ENCODE measurements around the gene ZNF432. TPM values are rescaled to one million over a fixed set of nuclear protein-coding genes. Genes with fewer than 3 reads are reported as not detected.

ZNF432 gene
- total and polyA plus RNA-seq, 2 of the 13 experiments (the other 11 are each of a cell fraction or from before 2014, with no cell fraction given) = 4.1 to 8.7 TPM

DNA sequence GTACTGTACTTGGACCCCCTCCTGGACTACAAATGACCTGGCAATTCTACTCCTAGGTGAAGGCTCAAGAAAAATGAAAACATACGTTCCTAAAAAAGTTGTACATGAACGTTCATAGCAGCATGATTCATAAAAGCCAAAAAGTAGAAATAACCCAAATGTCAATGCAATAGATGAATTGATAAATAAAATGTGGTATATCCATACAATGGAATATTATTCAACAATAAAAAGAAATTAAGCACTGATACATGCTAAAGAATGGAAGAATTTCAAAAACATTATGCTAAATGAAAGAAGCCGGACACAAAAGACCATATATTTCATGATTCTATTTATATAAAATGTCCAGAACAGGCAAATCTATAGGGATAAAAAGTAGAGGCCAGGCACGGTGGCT lies 9.5 kb downstream of the ZNF432 start:
- in situ Hi-C loops (cut with HindIII; ENCODE audit: extremely low pct_ligation_motif_present, low pct_unique_long_range_greater_than_20kb) = no loop called here
- no peaks in the 10 kb centered on the region for H3K27me3 ChIP-seq (ENCODE audit: control insufficient read depth in 1 of 2, insufficient read depth in 2 of 2, low read length in 2 of 2)
- H3K4me2 ChIP-seq (ENCODE audit: low read depth, low read length) = no peak overlapping the region
- DNase-seq (ENCODE audit: low spot score) (no peak), ATAC-seq (no peak), FAIRE-seq (no peak)
- TF ChIP-seq BORCS8-MEF2B (CRISPR knock-in tag; IDR thresholded peaks at IDR 0.05) = no peak
- no peak for TF ChIP-seq GPBP1L1 (CRISPR knock-in tag; IDR thresholded peaks at IDR 0.05)
- peaks cover 28 to 68% of the 10 kb centered on the region in 2 experiments for H3K36me3 ChIP-seq (replicated peaks in 1 of 2; ENCODE audit: control insufficient read depth in 1 of 2, insufficient read depth in 2 of 2, low read length in 2 of 2)
- no peak overlapping the region for H3K4me3 ChIP-seq (replicated peaks in 1 of 3; ENCODE audit: insufficient read depth in 1 of 3, low read depth in 2 of 3, low read length in 3 of 3)
- H3K27ac ChIP-seq (ENCODE audit: extremely low read length, insufficient read depth, low read length) = no peak overlapping the region
- no peaks in the 10 kb centered on the region for H3K4me1 ChIP-seq (ENCODE audit: insufficient read depth, low read length)
- H4K20me1 ChIP-seq (ENCODE audit: insufficient read depth, low read length) = no peaks in the 10 kb centered on the region
- no peaks in the 10 kb centered on the region for H3K79me2 ChIP-seq (ENCODE audit: insufficient read depth, low read length)
- ChIA-PET CTCF (ENCODE audit: low intra/inter-chr PET ratio, low total read pairs) (no interaction called here), POLR2A (no interaction called here)
- peaks cover 28% of the 10 kb centered on the region for H3K9me3 ChIP-seq (ENCODE audit: low read length)
- no TSS peak for BruUV-seq (replicated peaks)
- H3K9ac ChIP-seq (ENCODE audit: insufficient read depth, low read depth, low read length) = no peak overlapping the region
- 96% methylated on average over 4 of the region's 4 CpGs for WGBS (ENCODE audit: low lambda C conversion rate)
- intact Hi-C loops (cut with micrococcal nuclease; ENCODE audit: unreplicated experiment) = no loop called here
- H2AFZ ChIP-seq (ENCODE audit: low read length) = no peak overlapping the region

DNA sequence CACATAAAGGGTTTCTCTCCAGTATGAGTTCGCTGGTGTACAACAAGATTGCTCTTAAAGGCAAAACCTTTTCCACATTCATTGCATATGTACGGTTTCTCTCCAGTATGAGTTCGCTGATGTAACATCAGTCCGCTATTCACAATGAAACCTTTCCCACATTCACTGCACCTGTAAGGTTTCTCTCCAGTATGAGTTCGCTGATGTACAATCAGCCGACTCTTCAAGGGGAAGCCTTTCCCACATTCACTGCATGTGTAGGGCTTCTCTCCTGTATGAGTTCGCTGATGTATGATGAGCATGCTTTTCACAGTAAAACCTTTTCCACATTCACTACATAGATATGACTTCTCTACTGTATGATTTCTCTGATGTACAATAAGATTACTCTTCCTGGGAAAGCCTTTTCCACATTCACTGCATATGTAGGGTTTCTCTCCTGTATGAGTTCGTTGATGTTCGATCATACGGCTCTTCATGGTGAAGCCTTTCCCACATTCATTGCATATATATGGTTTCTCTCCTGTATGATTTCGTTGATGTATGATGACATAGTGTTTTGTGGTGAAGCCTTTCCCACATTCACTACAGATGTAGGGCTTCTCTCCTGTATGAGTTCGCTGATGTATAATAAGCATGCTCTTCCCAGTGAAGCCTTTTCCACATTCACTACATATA lies 14.4 kb downstream of the ZNF432 start:
- in situ Hi-C loops (cut with HindIII; ENCODE audit: extremely low pct_ligation_motif_present, low pct_unique_long_range_greater_than_20kb) = no loop called here
- POLR2A ChIA-PET = no interaction called here
- TF ChIP-seq KMT2B (CRISPR knock-in tag; IDR thresholded peaks at IDR 0.05) (no peak), ZNF180 (CRISPR knock-in tag; IDR thresholded peaks at IDR 0.05; ENCODE audit: borderline replicate concordance, low read depth) (no peak), MAZ (IDR thresholded peaks at IDR 0.05; ENCODE audit: borderline replicate concordance, low read depth, low read length) (no peak), MAZ (CRISPR knock-in tag; IDR thresholded peaks at IDR 0.05; ENCODE audit: low read depth) (no peak), ETV6 (CRISPR knock-in tag; conservative IDR thresholded peaks at IDR 0.05) (no peak), ZNF282 (IDR thresholded peaks at IDR 0.05; ENCODE audit: partially characterized antibody) (no peak), IRF2 (CRISPR knock-in tag; IDR thresholded peaks at IDR 0.05) (no peak), ZBTB8A (CRISPR knock-in tag; IDR thresholded peaks at IDR 0.05; ENCODE audit: borderline replicate concordance, low read depth) (no peak), MAFK (conservative IDR thresholded peaks at IDR 0.05 in 1 of 2, IDR thresholded peaks at IDR 0.05 in 1 of 2; ENCODE audit: low read length in 2 of 2) (no peak), ASH2L (IDR thresholded peaks at IDR 0.05; ENCODE audit: insufficient read length, low read depth, low read length) (no peak), NONO (IDR thresholded peaks at IDR 0.05) (no peak), NONO (CRISPR knock-in tag; conservative IDR thresholded peaks at IDR 0.05) (no peak), NAIF1 (CRISPR knock-in tag; IDR thresholded peaks at IDR 0.05; ENCODE audit: borderline replicate concordance) (no peak), ZFYVE20 (CRISPR knock-in tag; IDR thresholded peaks at IDR 0.05; ENCODE audit: borderline replicate concordance, low read depth) (no peak), AKAP8 (CRISPR knock-in tag; IDR thresholded peaks at IDR 0.05) (no peak), PCBP2 (optimal IDR thresholded peaks at IDR 0.05; ENCODE audit: low read depth, low read length, poor library complexity, severe bottlenecking) (no peak), TEAD2 (CRISPR knock-in tag; IDR thresholded peaks at IDR 0.05) (no peak), SNRNP70 (IDR thresholded peaks at IDR 0.05; ENCODE audit: low read depth, low read length) (no peak)

More for the DNA sequence above, 14.4 kb downstream of the ZNF432 start:
- no peak for FAIRE-seq
- CTCF ChIA-PET (ENCODE audit: low intra/inter-chr PET ratio, low total read pairs) = no interaction called here
- intact Hi-C loops (cut with micrococcal nuclease; ENCODE audit: unreplicated experiment) = no loop called here
- no peak for ATAC-seq
- Histone ChIP-seq H3K4me3 (replicated peaks in 1 of 3; ENCODE audit: insufficient read depth in 1 of 3, low read depth in 2 of 3, low read length in 3 of 3) (no peak overlapping the region), H3K27ac (ENCODE audit: extremely low read length, insufficient read depth, low read length) (no peak overlapping the region), H3K4me1 (ENCODE audit: insufficient read depth, low read length) (peaks cover 7% of the 10 kb centered on the region), H3K9ac (ENCODE audit: insufficient read depth, low read depth, low read length) (no peak overlapping the region), H3K36me3 (replicated peaks in 1 of 2; ENCODE audit: control insufficient read depth in 1 of 2, insufficient read depth in 2 of 2, low read length in 2 of 2) (peaks cover 24 to 59% of the 10 kb centered on the region in 2 experiments), H3K79me2 (ENCODE audit: insufficient read depth, low read length) (peaks cover 2% of the 10 kb centered on the region), H3K9me3 (ENCODE audit: low read length) (peaks cover 56% of the 10 kb centered on the region), H2AFZ (ENCODE audit: low read length) (no peak overlapping the region), H4K20me1 (ENCODE audit: insufficient read depth, low read length) (no peaks in the 10 kb centered on the region), H3K27me3 (ENCODE audit: control insufficient read depth in 1 of 2, insufficient read depth in 2 of 2, low read length in 2 of 2) (no peaks in the 10 kb centered on the region), H3K4me2 (ENCODE audit: low read depth, low read length) (no peak overlapping the region)
- 95% methylated on average over 12 of the region's 12 CpGs for WGBS (ENCODE audit: low lambda C conversion rate)
- DNase-seq (ENCODE audit: low spot score) = no peak
- BruUV-seq (replicated peaks) = no TSS peak
